ENCODE data around the gene MRTFA. TPM values are rescaled to one million over a fixed set of nuclear protein-coding genes. Genes with fewer than 3 reads are reported as not detected.

MRTFA gene
- total RNA-seq, 1 donor from 2014 or later = 49.8 TPM

DNA sequence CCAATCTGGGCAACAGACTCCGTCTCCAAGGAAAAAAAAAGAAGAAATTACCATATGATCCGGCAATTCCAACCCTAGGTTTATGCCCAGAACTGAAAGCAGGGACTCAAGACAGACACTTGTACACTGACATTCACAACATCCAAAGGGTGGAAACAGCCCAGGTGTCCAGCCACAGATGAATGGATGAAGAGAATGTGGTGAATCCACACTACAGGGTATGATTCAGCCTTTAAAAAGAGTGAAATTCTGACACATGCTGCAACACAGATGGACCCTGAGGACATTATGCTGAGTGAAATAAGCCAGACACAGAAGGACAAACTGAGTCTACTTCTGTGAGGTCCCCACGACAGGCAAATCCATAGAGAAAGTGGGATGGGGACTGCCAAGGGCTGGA is 222.2 kb downstream of the MRTFA start:
- no peak for DNase-seq (ENCODE audit: low spot score)

DNA sequence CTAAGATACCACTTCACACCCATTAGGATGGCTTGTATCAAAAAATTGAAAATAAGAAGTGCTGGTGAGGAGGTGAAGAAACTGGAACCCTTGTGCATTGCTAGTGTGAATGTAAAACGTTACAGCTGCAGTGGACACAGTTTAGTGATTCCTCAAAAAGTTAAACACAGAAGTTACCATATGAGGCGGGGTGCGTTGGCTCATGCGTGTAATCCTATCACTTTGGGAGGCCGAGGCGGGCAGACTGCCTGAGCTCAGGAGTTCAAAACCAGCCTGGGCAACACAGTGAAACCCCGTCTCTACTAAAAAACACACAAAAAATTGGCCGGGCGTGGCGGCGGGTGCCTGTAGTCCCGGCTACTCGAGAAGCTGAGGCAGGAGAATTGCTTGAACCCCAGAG is 222.6 kb downstream of the MRTFA start:
- DNase-seq (ENCODE audit: low spot score) = peak; percentile 79

DNA sequence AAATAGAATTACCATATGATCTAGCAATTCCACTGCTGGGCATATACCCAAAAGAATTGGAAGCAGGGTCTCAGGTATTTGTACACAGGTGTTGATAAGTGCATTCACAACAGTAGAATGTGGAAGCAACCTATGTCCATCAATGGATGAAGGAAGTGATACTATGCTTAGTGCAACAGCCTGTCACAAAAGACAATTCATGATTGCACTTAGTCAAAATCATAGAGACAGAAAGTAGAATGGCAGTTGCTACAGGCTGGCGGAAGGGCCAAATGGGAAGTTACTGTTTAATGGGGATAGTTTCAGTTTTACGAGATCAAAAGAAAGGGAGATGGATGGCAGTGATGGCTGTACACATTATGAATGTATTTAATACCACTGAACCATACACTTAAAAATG is 224.1 kb downstream of the MRTFA start:
- no peak for DNase-seq (ENCODE audit: low spot score)

DNA sequence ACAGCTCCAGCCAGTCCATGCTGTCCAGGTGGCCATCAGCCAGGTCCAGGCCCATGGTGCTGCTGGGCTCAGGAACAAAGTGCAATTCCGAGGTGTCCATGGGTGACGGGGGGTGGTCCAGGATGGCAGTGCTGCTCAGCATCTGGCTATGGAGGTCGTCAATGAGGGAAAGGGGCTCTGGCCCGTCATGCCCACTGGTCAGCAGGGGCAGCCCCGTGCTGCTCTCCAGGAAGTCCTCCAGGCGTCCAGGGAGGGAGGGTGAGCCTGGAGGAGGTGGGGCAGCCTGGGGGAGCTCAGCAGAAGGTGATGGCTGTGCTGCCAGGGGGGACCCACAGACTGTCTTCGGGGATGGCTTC is 225.0 kb downstream of the MRTFA start:
- no peak for DNase-seq (ENCODE audit: low spot score)

DNA sequence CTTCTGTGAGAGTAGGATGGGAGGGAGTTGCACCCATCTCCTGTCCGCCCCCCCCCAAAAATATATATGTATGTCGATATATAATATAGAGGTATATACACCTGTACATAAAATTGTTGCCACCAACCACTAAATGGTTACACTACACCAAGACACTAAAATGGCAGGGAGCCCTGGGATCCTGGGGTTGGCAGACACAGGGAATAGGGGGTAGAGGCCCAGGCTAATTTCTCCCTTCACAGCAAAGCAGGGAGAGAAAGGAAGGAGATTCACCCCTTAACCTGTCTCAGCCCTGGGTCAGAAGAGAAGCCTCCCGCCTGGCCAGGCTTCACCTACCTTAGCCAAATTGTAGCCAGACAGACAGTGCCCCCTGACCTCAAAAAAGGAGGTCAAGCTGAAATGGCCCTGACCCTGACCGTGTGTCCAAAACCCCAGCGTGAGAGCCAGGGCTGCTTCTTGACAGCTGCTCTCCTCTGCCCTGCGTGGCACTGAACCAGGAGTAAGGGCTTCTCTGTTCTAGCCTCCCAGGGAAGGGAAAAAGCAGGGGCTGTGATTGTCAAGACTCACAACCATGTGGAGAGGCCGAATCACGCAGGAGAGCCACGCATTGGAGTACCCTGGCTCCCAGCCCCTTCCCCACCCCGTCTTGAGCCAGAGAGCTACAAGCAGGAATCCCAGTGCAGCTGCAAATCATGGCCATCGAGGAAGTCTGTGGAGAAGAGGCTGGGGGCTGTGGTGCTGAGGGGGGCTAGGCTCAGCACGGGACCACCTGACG is 225.6 kb downstream of the MRTFA start:
- peak; percentile 60 for DNase-seq (ENCODE audit: low spot score)

DNA sequence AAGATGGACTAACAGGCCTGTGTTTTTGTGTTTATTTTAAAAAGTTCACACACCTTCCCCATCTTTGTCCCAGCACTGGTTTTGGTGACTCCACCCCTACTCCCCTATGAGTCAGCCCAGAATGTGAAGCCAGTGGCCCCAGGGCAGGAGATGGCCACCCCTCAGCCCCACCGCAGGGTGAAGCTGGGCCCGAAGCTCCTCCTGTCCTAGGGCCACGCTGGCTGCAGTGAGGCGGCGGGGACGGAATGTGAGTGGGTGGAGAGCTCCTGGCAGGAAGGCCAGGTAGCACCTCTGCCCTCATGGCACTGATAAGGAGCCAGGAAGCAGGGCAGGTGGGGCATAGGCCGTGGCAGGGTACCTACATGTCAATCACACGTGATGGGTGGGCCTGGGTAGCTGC is 226.2 kb downstream of the MRTFA start:
- DNase-seq (ENCODE audit: low spot score) = peak; percentile 78

DNA sequence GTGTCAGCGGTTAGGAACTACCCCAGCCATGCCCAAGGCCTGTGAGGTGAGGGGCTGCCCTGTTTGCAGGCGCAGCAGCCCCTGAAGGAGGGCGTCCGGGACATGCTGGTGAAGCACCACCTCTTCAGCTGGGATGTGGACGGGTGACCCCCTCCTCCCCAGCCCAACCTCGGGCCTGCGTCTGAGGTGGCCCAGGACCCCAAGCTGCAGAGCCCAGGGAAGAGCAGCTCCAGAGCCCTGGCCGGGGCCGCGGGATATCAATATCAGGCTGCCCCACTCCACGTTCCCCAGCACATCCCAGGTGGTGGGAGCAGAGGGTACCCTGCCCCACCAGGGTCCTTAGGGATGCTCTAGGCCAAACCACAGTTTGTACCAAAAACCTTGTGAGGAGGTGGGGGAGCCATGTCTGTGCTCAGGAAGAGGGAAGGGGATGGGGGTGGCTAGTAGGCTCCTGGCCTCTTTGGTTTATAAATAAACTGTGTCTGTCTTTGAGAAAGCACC is 226.9 kb downstream of the MRTFA start:
- peak; percentile 84 for DNase-seq (ENCODE audit: low spot score)

DNA sequence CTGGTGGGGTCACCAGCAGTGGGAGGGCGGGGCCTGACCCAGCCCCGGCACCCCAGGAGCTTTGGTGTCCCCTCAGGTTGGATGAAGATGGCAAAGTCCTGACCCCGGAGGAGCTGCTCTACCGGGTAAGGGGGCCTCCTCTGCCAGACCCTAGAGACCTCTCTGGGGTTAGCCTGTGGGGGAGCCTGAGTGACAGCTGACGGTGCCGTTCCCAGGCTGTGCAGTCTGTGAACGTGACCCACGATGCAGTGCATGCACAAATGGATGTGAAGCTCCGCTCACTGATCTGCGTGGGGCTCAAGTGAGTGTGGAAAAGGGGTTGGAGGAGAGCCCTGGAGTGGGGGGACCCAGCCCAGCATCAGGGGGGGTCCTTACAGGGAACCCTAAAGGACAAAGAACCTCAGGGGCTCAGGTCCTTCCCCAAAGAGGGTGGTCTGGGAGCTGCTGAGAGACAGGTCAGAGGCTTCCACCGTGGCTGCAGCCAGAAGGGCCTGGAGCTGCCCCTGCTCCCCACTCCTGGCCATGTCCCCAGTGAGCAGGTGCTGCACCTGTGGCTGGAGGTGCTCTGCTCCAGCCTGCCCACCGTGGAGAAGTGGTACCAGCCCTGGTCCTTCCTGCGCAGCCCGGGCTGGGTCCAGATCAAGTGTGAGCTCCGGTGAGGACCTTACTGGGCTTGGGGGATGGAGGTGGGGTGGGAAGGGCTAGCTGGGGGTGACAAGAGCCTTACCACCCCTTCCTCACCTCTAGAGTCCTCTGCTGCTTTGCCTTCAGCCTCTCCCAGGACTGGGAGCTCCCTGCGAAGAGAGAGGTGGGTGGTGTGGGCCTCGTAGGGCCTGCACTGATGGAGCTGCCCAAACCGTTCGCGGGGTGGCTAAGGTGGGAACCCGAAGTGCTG is 227.6 kb downstream of the MRTFA start:
- peak; percentile 79 for DNase-seq (ENCODE audit: low spot score)

DNA sequence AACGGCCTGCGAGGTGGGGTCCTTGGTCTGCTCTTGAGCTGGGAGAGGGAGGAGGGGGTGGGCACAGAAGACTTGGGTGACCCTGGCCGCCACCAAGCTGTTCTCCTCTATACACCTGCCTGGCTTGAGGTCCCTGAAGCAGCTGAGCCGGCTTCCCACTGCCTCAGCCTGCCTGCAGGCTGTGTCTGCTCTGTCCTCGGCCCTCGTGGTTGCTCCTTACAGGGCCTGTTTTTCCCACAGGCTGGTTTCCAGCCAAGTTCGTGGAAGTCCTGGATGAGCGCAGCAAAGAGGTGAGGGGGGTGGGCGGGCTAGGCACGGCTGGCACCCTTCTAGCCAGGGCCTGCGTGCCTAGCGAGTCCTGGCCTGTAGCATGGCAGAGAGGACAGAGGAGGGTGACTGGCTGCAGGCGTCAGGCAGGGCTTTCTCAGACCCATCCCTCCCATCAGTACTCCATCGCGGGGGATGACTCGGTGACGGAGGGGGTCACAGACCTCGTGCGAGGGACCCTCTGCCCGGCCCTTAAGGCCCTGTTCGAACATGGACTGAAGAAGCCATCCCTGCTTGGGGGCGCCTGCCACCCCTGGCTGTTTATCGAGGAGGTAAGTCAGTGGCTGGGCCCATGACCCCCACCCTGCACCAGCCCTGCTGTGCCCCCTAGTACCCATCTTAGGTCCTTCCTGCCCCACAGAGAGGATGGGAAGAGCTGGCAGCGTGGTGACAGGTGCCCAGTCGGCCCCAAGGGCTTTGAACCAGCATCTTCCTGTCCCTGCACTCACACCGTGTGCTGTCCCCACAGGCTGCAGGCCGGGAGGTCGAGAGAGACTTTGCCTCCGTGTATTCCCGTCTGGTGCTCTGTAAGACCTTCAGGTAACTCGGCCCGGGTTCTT is 228.4 kb downstream of the MRTFA start:
- peak; percentile 81 for DNase-seq (ENCODE audit: low spot score)

DNA sequence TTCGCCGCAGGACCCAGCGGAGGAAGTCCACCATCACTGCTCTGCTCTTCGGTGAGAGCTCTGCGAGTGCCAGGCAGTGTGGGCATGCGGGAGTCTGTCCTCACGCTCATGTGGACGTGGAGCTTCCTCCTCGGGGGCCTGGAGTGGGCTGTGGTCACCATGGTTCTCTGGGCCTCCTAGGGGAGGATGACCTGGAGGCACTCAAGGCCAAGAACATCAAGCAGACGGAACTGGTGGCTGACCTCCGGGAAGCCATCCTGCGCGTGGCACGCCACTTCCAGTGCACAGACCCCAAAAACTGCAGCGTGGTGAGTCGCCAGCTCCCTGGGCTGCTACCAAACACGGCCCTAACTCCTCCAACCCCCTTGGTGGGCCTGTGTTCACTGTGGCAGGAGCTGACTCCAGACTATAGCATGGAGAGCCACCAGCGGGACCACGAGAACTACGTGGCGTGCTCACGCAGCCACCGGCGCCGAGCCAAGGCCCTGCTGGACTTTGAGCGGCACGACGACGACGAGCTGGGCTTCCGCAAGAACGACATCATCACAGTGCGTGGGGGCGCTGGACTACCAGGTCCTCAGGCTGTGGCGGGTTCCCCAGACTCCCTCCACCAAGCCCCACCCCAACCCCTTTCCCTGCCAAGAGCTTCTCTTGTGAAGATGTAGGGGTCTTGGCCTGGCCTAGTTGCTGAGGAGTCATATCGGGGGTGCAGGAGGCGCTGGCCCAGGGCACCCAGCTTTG is 229.3 kb downstream of the MRTFA start:
- DNase-seq (ENCODE audit: low spot score) = peak; percentile 77

DNA sequence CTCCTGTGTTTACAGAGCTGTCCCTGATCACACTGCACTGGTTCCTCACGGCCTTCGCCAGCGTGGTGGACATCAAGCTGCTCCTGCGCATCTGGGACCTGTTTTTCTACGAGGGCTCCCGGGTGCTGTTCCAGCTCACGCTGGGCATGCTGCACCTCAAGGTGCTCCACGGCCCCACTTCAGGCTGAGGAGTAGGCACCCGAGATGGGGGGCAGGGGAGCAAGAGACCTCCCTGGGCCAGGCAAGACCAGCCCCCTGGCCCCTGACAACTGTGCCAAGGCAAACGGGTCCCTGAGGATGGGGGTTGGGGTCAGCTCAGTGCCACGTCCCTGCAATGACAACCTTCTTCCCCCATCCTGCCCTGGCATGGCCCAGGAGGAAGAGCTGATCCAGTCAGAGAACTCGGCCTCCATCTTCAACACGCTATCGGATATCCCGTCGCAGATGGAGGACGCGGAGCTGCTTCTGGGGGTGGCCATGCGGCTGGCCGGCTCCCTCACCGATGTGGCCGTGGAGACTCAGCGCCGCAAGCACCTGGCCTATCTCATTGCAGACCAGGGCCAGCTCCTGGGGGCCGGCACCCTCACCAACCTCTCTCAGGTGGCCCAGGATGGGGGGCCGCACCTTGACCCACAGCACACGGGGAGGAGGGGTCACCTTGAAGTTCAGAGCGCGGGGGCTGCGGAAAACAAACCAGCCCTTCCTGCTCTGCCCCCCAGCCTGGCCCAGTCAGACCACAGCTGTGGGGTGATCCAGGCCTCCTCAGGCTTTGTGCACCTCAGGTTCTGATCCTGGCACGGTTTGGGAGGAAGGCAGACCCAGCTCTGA is 230.2 kb downstream of the MRTFA start:
- DNase-seq (ENCODE audit: low spot score) = peak; percentile 87

DNA sequence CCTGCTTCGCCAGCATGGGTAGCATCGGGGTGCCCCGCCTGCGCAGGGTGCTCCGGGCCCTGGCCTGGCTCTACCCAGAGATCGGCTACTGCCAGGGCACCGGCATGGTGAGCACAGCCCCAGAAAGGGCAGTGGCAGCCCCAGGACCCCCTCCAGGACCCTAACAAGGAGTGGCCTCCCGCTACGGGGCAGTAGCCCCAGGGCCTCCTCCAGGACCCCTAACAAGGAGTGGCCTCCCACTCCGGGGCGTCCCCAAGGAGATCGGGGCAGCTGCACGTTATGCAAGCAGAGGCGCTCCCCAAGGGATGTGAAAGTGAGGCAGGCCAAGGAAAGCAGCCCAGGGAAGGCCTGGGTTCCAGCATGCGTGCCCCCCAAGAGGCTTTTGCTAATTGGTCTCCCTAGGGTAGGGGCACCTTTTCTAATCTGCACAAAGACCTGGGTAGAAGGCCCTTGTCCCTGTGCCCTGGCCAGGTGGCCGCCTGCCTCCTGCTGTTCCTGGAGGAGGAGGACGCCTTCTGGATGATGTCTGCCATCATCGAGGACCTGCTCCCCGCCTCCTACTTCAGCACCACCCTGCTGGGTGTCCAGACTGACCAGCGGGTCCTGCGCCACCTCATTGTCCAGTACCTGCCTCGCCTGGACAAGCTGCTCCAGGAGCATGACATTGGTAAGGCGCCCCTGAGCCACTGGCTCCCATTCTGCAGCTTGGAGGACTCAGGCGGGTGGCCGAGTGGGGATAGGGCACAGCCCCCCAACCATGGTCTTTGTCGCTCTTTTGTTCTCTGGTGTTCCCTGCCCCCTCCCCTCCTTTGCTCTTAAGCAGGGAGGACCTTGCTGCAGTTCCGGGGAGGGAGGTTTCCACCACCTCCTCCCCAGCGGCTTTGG is 231.1 kb downstream of the MRTFA start:
- DNase-seq (ENCODE audit: low spot score) = peak; percentile 85

DNA sequence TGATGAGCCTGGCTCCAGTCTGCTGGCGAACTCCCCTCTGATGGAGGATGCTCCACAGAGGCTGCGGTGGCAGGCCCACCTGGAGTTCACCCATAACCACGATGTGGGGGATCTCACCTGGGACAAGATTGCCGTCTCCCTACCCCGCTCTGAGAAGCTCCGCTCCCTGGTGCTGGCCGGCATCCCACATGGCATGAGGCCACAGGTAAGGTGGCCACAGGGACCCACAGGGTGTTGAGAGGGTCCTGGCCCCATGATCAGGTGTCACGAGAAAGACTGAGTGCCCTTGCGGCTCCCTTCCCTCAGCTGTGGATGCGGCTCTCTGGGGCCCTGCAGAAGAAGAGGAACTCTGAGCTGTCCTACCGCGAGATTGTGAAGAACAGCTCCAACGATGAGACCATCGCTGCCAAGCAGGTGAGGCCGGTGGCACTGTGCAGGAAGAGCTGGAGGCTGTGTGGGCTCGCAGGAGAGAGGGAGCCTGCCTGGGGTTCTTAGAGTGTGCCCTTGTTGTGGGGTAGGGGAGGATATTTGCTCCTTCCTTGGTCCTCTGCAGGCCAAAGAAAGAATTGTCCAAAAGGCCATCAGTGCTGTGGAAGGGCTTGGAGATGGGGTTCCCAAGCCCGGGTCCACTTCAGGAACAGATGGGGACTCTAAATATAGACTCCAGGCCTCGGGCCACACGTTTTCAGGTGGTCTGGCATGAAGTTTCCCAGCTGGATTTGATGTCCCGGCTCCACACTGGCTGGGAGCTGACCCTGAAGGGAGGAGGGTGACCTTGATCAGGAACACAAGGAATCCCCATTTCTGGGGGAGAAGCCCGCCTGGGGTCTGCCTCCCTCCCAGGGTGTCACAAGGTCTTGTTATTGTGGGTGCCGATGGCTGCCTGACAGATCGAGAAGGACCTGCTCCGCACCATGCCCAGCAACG is 232.0 kb downstream of the MRTFA start:
- DNase-seq (ENCODE audit: low spot score) = peak; percentile 81

DNA sequence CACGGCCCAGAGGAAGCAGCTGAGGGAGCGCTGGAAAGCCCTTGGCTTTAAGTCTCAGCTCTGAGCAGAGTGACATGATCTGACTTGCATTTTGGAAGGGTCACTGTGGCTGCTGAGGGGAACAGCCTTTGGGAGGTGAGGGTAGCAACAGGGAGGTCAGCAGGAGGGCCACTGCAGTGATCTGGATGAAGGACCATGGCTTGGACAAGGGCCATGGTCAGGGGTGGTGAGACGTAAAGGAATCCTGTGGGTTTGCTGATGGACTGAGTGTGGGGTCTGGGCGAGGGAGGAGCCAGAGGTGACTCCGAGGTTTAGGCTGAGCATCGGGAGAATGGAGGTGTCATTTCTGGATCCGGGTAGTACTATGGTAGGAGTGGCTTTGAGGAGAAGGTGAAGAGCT is 232.9 kb downstream of the MRTFA start:
- DNase-seq (ENCODE audit: low spot score) = peak; percentile 60

DNA sequence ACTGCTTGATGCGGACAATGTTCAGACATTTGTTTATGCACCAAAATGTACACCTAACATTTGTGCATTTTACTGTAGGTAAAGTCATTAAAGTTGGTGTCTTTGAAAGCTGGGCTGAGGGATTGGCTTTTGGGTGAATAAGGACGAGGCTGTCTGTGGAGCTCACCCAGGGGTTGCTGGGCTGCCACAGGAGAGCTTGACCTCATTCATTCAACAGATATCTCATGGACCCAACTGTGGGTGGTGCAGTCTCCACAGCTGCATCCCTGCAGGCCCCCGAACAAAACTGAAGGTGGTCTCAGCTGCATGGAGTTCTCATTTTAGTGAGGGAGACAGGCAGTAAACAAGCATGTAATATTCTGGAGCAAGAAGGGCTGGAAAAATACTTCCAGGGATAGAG is 233.4 kb downstream of the MRTFA start:
- peak; percentile 30 for DNase-seq (ENCODE audit: low spot score)

DNA sequence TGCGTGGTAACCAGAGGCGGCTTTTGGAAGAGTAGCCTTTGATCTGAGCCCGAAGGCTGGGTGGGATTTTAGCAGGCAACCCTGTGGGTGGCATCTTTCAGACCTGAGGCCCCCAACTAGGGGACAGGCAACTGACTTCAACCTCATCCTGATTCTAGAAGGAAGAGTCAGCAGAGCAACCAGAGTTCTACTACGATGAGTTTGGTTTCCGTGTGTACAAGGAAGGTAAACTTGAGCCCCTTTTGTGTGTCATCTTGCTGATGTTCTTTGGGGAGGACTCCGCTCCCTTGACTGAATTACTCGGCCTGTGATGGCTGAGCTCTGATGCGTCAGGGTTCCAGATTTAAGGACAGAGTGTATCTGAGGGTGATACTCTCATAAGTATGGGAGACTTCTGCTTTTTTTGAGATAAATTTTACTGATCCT is 234.5 kb downstream of the MRTFA start:
- DNase-seq (ENCODE audit: low spot score) = no peak

DNA sequence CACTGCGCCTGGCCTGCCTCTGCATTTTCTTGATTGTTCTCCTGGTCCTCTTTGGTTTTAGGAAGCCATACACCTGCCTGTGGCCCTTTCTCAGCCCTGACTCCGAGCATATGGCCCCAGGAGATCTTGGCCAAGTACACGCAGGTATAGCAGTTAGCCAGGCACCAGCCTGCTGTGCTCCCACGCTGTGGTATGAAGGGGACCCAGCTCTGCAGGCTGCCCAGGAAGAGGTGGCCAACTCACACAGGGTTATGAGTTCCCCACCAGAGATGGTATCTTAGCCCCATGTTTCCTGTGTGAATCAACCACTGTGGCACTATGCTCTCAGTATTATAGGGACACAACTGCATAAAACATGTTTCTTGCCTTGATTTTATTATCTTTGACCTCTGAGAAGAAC is 235.0 kb downstream of the MRTFA start:
- no peak for DNase-seq (ENCODE audit: low spot score)

DNA sequence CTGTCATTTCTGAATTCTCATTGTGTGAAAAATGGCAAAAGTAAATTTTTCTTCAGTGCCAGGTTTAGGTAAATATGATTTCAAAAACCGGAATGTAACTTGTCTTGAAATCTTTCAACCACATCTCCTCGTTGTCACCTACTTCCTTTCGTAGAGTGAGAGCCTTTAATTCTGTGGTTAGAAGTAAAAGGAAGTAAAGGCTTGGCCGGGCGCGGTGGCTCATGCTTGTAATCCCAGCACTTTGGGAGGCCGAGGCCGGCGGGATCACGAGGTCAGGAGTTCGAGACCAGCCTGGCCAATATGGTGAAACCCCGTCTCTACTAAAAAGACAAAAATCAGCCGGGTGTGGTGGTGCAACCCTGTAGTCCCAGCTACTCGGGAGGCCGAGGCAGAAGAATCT is 236.4 kb downstream of the MRTFA start:
- no peak for DNase-seq (ENCODE audit: low spot score)

All from mesenteric fat pad (tissue), 1 donor.